ENCODE data around the gene SH3GLB1. TPM values are rescaled to one million over a fixed set of nuclear protein-coding genes. Genes with fewer than 3 reads are reported as not detected.

The SH3GLB1 gene
- polyA plus RNA-seq, 2 of the 4 experiments (the other 2 are of a cell fraction), result 22.2 to 33.9 TPM

GRCh38 chr1:86750076-86750475 lies 45.7 kb downstream of the SH3GLB1 start:
- Histone ChIP-seq H3K4me1 (no peaks in the 10 kb centered on the region), H3K27ac (no peak overlapping the region), H3K4me3 (no peak overlapping the region), H3K9me3 (no peaks in the 10 kb centered on the region), H3K4me2 (no peak overlapping the region)
- ATAC-seq (no peak), FAIRE-seq (no peak), DNase-seq (ENCODE audit: low read depth in 1 of 2, low spot score in 1 of 2) (no peak)
- 89% methylated on average over 1 of the region's 1 CpG for WGBS (ENCODE audit: missing lambda C conversion rate)
- ChIA-PET CTCF (interaction anchor here (2.2 kb wide), 1 partner anchor 46 kb away, joined by 5 read pairs; the partner anchor contains the start of gene SH3GLB1), POLR2A (no interaction called here)
- TF ChIP-seq CHD2 (IDR thresholded peaks at IDR 0.05; ENCODE audit: low read length, partially characterized antibody), result no peak
- no peak for TF ChIP-seq MYC (IDR thresholded peaks at IDR 0.05; ENCODE audit: borderline replicate concordance, low read length)
- no peak for TF ChIP-seq CHD4 (IDR thresholded peaks at IDR 0.05; ENCODE audit: borderline replicate concordance)
- TF ChIP-seq ZSCAN20 (CRISPR knock-in tag; IDR thresholded peaks at IDR 0.05), result no peak
- no peak for TF ChIP-seq CEBPB (IDR thresholded peaks at IDR 0.05)
- no peak for TF ChIP-seq RARB (CRISPR knock-in tag; IDR thresholded peaks at IDR 0.05)
- no peak for TF ChIP-seq CBX8 (IDR thresholded peaks at IDR 0.05)
- TF ChIP-seq HOXB13 (CRISPR knock-in tag; IDR thresholded peaks at IDR 0.05; ENCODE audit: low read depth), result no peak
- no peak for TF ChIP-seq HEYL (CRISPR knock-in tag; IDR thresholded peaks at IDR 0.05)
- TF ChIP-seq RNF2 (IDR thresholded peaks at IDR 0.05; ENCODE audit: borderline replicate concordance, low read depth), result no peak
- TF ChIP-seq CBX2 (IDR thresholded peaks at IDR 0.05; ENCODE audit: borderline replicate concordance, low read depth), result no peak
- no peak for TF ChIP-seq EHMT2 (IDR thresholded peaks at IDR 0.05; ENCODE audit: low read depth)

GRCh38 chr1:86750530-86750929 lies 46.2 kb downstream of the SH3GLB1 start:
- POLR2A ChIA-PET, result no interaction called here
- Histone ChIP-seq H3K4me3 (no peak overlapping the region), H3K4me2 (no peak overlapping the region), H3K9me3 (no peaks in the 10 kb centered on the region), H3K27ac (no peak overlapping the region), H3K4me1 (no peaks in the 10 kb centered on the region)
- CTCF ChIA-PET, result interaction anchor here (2.2 kb wide), 1 partner anchor 46 kb away, joined by 5 read pairs; the partner anchor contains the start of gene SH3GLB1
- 96% methylated on average over 5 of the region's 5 CpGs for WGBS (ENCODE audit: missing lambda C conversion rate)
- TF ChIP-seq, protein P1, sequence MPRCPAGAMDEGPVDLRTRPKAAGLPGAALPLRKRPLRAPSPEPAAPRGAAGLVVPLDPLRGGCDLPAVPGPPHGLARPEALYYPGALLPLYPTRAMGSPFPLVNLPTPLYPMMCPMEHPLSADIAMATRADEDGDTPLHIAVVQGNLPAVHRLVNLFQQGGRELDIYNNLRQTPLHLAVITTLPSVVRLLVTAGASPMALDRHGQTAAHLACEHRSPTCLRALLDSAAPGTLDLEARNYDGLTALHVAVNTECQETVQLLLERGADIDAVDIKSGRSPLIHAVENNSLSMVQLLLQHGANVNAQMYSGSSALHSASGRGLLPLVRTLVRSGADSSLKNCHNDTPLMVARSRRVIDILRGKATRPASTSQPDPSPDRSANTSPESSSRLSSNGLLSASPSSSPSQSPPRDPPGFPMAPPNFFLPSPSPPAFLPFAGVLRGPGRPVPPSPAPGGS (IDR thresholded peaks at IDR 0.05), result no peak
- TF ChIP-seq TFCP2L1 (CRISPR knock-in tag; IDR thresholded peaks at IDR 0.05), result no peak
- FAIRE-seq, result no peak
- no peak for DNase-seq (ENCODE audit: low read depth in 1 of 2, low spot score in 1 of 2)
- no peak for ATAC-seq

DNA sequence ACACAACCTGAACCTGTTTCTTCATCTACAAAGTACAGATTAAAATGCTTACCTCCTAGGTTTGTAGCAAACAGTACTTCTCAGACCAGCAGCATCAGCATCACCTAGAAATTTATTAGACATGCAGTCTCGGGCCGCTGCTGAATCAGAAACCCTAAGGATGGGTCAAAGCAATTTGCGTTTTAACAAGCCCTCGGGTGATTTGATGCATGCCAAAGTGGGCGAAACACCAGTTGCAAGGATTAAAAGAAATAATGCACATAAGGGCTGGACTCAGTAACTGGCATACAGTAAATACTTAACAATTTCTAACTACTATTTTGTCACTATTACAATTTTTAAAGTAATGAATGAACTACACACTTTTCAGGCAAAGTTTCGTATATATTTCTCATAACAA lies 47.5 kb downstream of the SH3GLB1 start:
- no peaks in the 10 kb centered on the region for H3K4me1 ChIP-seq
- DNase-seq (ENCODE audit: low read depth in 1 of 2, low spot score in 1 of 2) (no peak), ATAC-seq (no peak), FAIRE-seq (no peak)
- H3K9me3 ChIP-seq, result no peaks in the 10 kb centered on the region
- no peak overlapping the region for H3K27ac ChIP-seq
- ChIA-PET POLR2A (no interaction called here), CTCF (interaction anchor here (1.1 kb wide), 1 partner anchor 279 kb away, joined by 3 read pairs; no protein-coding TSS in a partner anchor)
- H3K4me3 ChIP-seq, result no peak overlapping the region
- WGBS (ENCODE audit: missing lambda C conversion rate), result 79% methylated on average over 6 of the region's 6 CpGs
- TF ChIP-seq BHLHE40 (IDR thresholded peaks at IDR 0.05; ENCODE audit: low read depth, low read length), result no peak
- TF ChIP-seq MYC (IDR thresholded peaks at IDR 0.05; ENCODE audit: borderline replicate concordance, low read length), result no peak
- TF ChIP-seq HOXB13 (CRISPR knock-in tag; IDR thresholded peaks at IDR 0.05; ENCODE audit: low read depth), result no peak
- no peak for TF ChIP-seq RNF2 (IDR thresholded peaks at IDR 0.05; ENCODE audit: borderline replicate concordance, low read depth)
- no peak for TF ChIP-seq MAX (IDR thresholded peaks at IDR 0.05)
- TF ChIP-seq RFX5 (IDR thresholded peaks at IDR 0.05), result no peak
- no peak for TF ChIP-seq RCOR1 (IDR thresholded peaks at IDR 0.05; ENCODE audit: low read depth, low read length)
- TF ChIP-seq HES2 (IDR thresholded peaks at IDR 0.05), result no peak
- no peak for TF ChIP-seq NPAS2 (CRISPR knock-in tag; IDR thresholded peaks at IDR 0.05; ENCODE audit: borderline replicate concordance)
- no peak overlapping the region for H3K4me2 ChIP-seq

GRCh38 chr1:86753700-86754099 lies 49.3 kb downstream of the SH3GLB1 start:
- peak in 1 of 2 experiments; percentile 35 for DNase-seq (ENCODE audit: low read depth in 1 of 2, low spot score in 1 of 2)
- H3K27ac ChIP-seq, result no peak overlapping the region
- no peak overlapping the region for H3K4me3 ChIP-seq
- H3K4me2 ChIP-seq, result no peak overlapping the region
- ChIA-PET CTCF (interaction anchor here (0.8 to 1.1 kb wide), 3 partner anchors 9 to 211 kb away, joined by 3 to 4 read pairs (median 3); no protein-coding TSS in a partner anchor), POLR2A (no interaction called here)
- TF ChIP-seq KDM1A (IDR thresholded peaks at IDR 0.05; ENCODE audit: low read depth) (no peak), RAD21 (conservative IDR thresholded peaks at IDR 0.05 in 1 of 2, IDR thresholded peaks at IDR 0.05 in 1 of 2) (0 out of 5 replicates have a peak, but pooled peaks of 1 of the 2 experiments have one; percentile 14), NR3C1 (IDR thresholded peaks at IDR 0.05) (no peak), POLR2AphosphoS2 (conservative IDR thresholded peaks at IDR 0.05; ENCODE audit: low read length) (no peak)
- TF ChIP-seq, protein P2, sequence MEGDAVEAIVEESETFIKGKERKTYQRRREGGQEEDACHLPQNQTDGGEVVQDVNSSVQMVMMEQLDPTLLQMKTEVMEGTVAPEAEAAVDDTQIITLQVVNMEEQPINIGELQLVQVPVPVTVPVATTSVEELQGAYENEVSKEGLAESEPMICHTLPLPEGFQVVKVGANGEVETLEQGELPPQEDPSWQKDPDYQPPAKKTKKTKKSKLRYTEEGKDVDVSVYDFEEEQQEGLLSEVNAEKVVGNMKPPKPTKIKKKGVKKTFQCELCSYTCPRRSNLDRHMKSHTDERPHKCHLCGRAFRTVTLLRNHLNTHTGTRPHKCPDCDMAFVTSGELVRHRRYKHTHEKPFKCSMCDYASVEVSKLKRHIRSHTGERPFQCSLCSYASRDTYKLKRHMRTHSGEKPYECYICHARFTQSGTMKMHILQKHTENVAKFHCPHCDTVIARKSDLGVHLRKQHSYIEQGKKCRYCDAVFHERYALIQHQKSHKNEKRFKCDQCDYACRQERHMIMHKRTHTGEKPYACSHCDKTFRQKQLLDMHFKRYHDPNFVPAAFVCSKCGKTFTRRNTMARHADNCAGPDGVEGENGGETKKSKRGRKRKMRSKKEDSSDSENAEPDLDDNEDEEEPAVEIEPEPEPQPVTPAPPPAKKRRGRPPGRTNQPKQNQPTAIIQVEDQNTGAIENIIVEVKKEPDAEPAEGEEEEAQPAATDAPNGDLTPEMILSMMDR (IDR thresholded peaks at IDR 0.05), result 0 out of 3 replicates have a peak, but pooled peaks have one; percentile 12
- no peak for FAIRE-seq
- ATAC-seq, result peak in 1 of 2 experiments; percentile 69; a peak in 3 of 6 replicates
- no peaks in the 10 kb centered on the region for H3K4me1 ChIP-seq
- H3K9me3 ChIP-seq, result no peaks in the 10 kb centered on the region

All from A549 (cell line).